SH-SY5Y (cell line): Measurements from ENCODE around the gene THUMPD3.

Experiments
- GATA2 ChIP-seq: IDR thresholded peaks from 2 replicates; pipeline ENCODE4 v1.6.1; 2011; ENCODE audit warnings: mild to moderate bottlenecking, low read depth, low read length
- GATA3 ChIP-seq: IDR thresholded peaks from 2 replicates; pipeline ENCODE4 v1.6.1; 2011; ENCODE audit warnings: low read depth, mild to moderate bottlenecking, low read length, moderate library complexity

DNA sequence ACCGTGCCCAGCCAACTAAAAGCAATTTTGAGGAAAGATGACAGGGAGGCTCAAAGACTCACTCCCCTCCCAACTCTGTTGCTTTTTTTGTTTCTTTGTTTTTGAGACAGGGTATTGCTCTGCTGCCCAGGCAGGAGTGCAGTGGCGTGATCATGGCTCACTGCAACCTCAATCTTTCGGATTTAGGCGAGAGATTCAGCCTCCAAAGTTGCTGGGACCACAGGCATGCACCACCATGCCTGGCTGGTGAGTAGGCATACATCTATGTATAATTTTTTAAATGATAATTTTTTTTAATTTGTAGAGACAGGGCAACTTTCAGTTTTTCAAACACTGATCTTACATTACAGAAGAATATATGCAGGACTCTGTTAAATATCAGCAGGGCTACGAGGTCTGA, 15.8 kb upstream of the THUMPD3 start:
- TF ChIP-seq GATA2 (no peak), GATA3 (no peak)
